ENCODE measurements around the gene CLASRP. TPM values are rescaled to one million over a fixed set of nuclear protein-coding genes. Genes with fewer than 3 reads are reported as not detected.

Gene CLASRP
- total and polyA plus RNA-seq, 9 of the 15 experiments (the other 6 are each of a cell fraction or from before 2014, with no cell fraction given) = 0.94 to 86.3 (median 44.0) TPM

GRCh38 chr19:45009625-45010255, 29.1 kb upstream of the CLASRP start:
- Histone ChIP-seq H3K9ac (ENCODE audit: insufficient read depth in 1 of 2, low read depth in 2 of 2, low read length in 2 of 2) (no peak overlapping the region), H3K4me2 (ENCODE audit: insufficient read depth, low read length) (no peak overlapping the region), H3K36me3 (ENCODE audit: control insufficient read depth, insufficient read depth, low read length) (no peaks in the 10 kb centered on the region), H2AFZ (ENCODE audit: low read depth, low read length) (no peak overlapping the region), H3K4me1 (replicated peaks in 1 of 2; ENCODE audit: control insufficient read depth in 2 of 2, insufficient read depth in 2 of 2, low read length in 2 of 2) (peaks cover 12 to 16% of the 10 kb centered on the region in 2 experiments), H3K79me2 (ENCODE audit: control insufficient read depth, insufficient read depth, low read length) (no peaks in the 10 kb centered on the region), H3K9me3 (replicated peaks; ENCODE audit: control insufficient read depth, insufficient read depth, low read depth, low read length) (no peaks in the 10 kb centered on the region), H3K4me3 (no peak overlapping the region), H3K27me3 (ENCODE audit: control insufficient read depth in 2 of 2, insufficient read depth in 2 of 2, low read length in 2 of 2) (no peaks in the 10 kb centered on the region), H3K27ac (ENCODE audit: extremely low read depth, low read depth, low read length) (no peak overlapping the region), H4K20me1 (replicated peaks; ENCODE audit: control insufficient read depth, insufficient read depth, low read length) (no peaks in the 10 kb centered on the region), H3K9me1 (ENCODE audit: control insufficient read depth, insufficient read depth, low read length) (no peaks in the 10 kb centered on the region)
- ATAC-seq (no peak), FAIRE-seq (no peak), DNase-seq (ENCODE audit: extremely low read depth in 1 of 4, low spot score in 3 of 4) (no peak)
- no TSS peak for BruUV-seq (replicated peaks)
- intact Hi-C loops (cut with micrococcal nuclease) = loop anchor here (10.0 kb wide), 2 partner anchors 235 to 325 kb away; partner anchors contain the start of gene EXOC3L2
- ChIA-PET CTCF (ENCODE audit: low intra/inter-chr PET ratio) (no interaction called here), POLR2A (interaction anchor here (0.8 to 1.4 kb wide), 2 partner anchors 29 to 394 kb away, joined by 3 read pairs; partner anchors contain the start of gene CLASRP)
- 72% methylated on average over 9 of the region's 9 CpGs for whole genome bisulfite sequencing (ENCODE audit: insufficient coverage, low coverage, missing lambda C conversion rate)
- TF ChIP-seq TAL1 (IDR thresholded peaks at IDR 0.05) = no peak
- TF ChIP-seq CTBP1 (IDR thresholded peaks at IDR 0.05; ENCODE audit: borderline replicate concordance) = no peak
- no peak for TF ChIP-seq ZNF449 (CRISPR knock-in tag; IDR thresholded peaks at IDR 0.05)
- in situ Hi-C loops (cut with MboI) = no loop called here
